Liver (tissue), 3 donors: Measurements from ENCODE around the gene CDC42EP3.

ENCODE experiments used
- EGR1 ChIP-seq, 2 donors: IDR thresholded peaks; 2 replicates each; pipeline ENCODE4 v1.6.1; 2016 to 2018; ENCODE audit warnings: antibody characterized with exemption in 2 of 2, low read depth in 2 of 2
- JUND ChIP-seq, 2 donors: IDR thresholded peaks; 2 replicates each; pipeline ENCODE4 v1.6.1; 2016; ENCODE audit warnings: antibody characterized with exemption in 2 of 2
- MAX ChIP-seq: IDR thresholded peaks from 2 replicates; pipeline ENCODE4 v1.6.1; 2016; ENCODE audit warnings: antibody characterized with exemption
- ZBTB33 ChIP-seq: IDR thresholded peaks from 2 replicates; pipeline ENCODE4 v1.6.1; 2016; ENCODE audit warnings: antibody characterized with exemption
- TF ChIP-seq, protein P1 (sequence below): fragments of 150-350 bp; IDR thresholded peaks from 2 replicates; pipeline ENCODE4 v1.5.1; 2017; ENCODE audit warnings: improper control_type of control experiment, low read depth, low read length; ENCODE audit not compliant: missing input control
- TF ChIP-seq, protein P2 (sequence below): IDR thresholded peaks from 2 replicates; pipeline ENCODE4 v1.6.1; 2016; ENCODE audit warnings: antibody characterized with exemption, mild to moderate bottlenecking
- donor health status: healthy.
- donor health status: healthy.

- TF ChIP-seq, protein P1, sequence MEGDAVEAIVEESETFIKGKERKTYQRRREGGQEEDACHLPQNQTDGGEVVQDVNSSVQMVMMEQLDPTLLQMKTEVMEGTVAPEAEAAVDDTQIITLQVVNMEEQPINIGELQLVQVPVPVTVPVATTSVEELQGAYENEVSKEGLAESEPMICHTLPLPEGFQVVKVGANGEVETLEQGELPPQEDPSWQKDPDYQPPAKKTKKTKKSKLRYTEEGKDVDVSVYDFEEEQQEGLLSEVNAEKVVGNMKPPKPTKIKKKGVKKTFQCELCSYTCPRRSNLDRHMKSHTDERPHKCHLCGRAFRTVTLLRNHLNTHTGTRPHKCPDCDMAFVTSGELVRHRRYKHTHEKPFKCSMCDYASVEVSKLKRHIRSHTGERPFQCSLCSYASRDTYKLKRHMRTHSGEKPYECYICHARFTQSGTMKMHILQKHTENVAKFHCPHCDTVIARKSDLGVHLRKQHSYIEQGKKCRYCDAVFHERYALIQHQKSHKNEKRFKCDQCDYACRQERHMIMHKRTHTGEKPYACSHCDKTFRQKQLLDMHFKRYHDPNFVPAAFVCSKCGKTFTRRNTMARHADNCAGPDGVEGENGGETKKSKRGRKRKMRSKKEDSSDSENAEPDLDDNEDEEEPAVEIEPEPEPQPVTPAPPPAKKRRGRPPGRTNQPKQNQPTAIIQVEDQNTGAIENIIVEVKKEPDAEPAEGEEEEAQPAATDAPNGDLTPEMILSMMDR: no peak
- TF ChIP-seq EGR1 (IDR thresholded peaks at IDR 0.05; ENCODE audit: low read depth in 2 of 2) (no peak), MAX (no peak), ZBTB33 (no peak), JUND (IDR thresholded peaks at IDR 0.05) (no peak)
- TF ChIP-seq, protein P2, sequence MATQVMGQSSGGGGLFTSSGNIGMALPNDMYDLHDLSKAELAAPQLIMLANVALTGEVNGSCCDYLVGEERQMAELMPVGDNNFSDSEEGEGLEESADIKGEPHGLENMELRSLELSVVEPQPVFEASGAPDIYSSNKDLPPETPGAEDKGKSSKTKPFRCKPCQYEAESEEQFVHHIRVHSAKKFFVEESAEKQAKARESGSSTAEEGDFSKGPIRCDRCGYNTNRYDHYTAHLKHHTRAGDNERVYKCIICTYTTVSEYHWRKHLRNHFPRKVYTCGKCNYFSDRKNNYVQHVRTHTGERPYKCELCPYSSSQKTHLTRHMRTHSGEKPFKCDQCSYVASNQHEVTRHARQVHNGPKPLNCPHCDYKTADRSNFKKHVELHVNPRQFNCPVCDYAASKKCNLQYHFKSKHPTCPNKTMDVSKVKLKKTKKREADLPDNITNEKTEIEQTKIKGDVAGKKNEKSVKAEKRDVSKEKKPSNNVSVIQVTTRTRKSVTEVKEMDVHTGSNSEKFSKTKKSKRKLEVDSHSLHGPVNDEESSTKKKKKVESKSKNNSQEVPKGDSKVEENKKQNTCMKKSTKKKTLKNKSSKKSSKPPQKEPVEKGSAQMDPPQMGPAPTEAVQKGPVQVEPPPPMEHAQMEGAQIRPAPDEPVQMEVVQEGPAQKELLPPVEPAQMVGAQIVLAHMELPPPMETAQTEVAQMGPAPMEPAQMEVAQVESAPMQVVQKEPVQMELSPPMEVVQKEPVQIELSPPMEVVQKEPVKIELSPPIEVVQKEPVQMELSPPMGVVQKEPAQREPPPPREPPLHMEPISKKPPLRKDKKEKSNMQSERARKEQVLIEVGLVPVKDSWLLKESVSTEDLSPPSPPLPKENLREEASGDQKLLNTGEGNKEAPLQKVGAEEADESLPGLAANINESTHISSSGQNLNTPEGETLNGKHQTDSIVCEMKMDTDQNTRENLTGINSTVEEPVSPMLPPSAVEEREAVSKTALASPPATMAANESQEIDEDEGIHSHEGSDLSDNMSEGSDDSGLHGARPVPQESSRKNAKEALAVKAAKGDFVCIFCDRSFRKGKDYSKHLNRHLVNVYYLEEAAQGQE: no peak
Measured at GRCh38 chr2:37614061-37614738, 57.2 kb downstream of the CDC42EP3 start.
